Measurements from ENCODE around the gene SERPINB5. TPM values are rescaled to one million over a fixed set of nuclear protein-coding genes. Genes with fewer than 3 reads are reported as not detected.

Gene SERPINB5
- total and polyA plus RNA-seq, 2 donors (not counting 1 experiment from before 2014, with no cell fraction given), result not detected

DNA sequence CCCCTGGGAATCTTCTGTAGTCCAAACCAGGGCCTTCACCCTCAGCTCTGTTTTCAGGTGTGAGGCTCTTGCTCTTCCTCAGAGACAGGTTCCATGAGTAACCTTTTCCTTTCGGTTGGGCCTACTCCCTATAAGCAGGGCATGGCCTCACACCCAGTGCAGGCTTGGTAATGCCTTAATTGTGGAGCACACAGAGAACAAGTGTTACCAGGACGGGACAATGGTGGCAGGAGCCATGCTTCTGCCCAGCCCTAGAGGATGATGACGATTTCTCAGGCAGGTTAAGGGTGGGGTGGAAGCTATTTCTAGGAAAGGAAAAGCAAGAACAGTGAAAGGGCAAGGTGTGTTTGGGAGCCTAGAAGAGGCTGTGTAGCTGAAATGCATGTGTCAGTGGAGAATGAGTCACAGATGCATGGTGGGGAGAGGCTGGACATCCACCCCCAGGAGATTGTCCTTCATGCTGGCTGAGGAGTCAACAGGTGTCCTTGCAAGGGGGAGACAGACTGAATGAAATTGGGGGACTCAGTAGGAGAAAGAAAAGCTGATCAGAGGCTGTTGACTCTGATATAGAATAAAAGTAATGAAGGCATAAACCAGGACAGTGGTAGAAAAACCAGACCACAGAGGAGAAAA lies 43.4 kb downstream of the SERPINB5 start:
- CTCF ChIA-PET, result interaction anchor here (3.2 to 6.4 kb wide), 3 partner anchors 12 to 475 kb away, joined by 32 to 64 read pairs (median 47); no protein-coding TSS in a partner anchor
- H3K27me3 Mint-ChIP-seq, result peaks cover 26% of the 10 kb centered on the region
- H3K4me2 ChIP-seq (replicated peaks; ENCODE audit: low read depth, low read length, poor library complexity, severe bottlenecking), result no peak overlapping the region
- no peak overlapping the region for H3K27ac ChIP-seq (ENCODE audit: low read length in 2 of 2)
- POLR2A ChIA-PET, result no interaction called here
- H3K9ac ChIP-seq (ENCODE audit: low read length), result no peak overlapping the region
- H3K27ac Mint-ChIP-seq, result no peak overlapping the region
- no peak overlapping the region for H2AFZ ChIP-seq (ENCODE audit: insufficient read depth, low read depth, low read length, poor library complexity, severe bottlenecking)
- peaks cover 0 to 4% of the 10 kb centered on the region in 2 donors for H3K4me1 ChIP-seq (ENCODE audit: control insufficient read depth in 2 of 2, insufficient read depth in 2 of 2, low read length in 2 of 2)
- no peaks in the 10 kb centered on the region for H4K20me1 ChIP-seq (ENCODE audit: control insufficient read depth, insufficient read depth, low read length, poor library complexity, severe bottlenecking)
- no peak overlapping the region for H3K4me3 ChIP-seq (ENCODE audit: control extremely low read depth in 1 of 5, extremely low read depth in 1 of 5, insufficient read depth in 1 of 5, low read depth in 2 of 5, low read length in 4 of 5)
- no peaks in the 10 kb centered on the region for H3K79me2 ChIP-seq (ENCODE audit: control insufficient read depth, insufficient read depth, low read length)
- WGBS (ENCODE audit: insufficient coverage), result 84% methylated on average over 3 of the region's 3 CpGs
- H3K4me3 Mint-ChIP-seq, result no peak overlapping the region
- H3K4me1 Mint-ChIP-seq, result no peaks in the 10 kb centered on the region
- H3K36me3 ChIP-seq (replicated peaks in 1 of 2; ENCODE audit: control extremely low read depth in 1 of 2, control insufficient read depth in 1 of 2, extremely low read depth in 1 of 2, insufficient read depth in 2 of 2, low read length in 1 of 2), result no peaks in the 10 kb centered on the region
- H3K9me3 ChIP-seq (ENCODE audit: control extremely low read depth in 1 of 3, control insufficient read depth in 2 of 3, insufficient read depth in 1 of 3, low read length in 2 of 3), result no peaks in the 10 kb centered on the region
- ATAC-seq (ENCODE audit: low read depth), result no peak
- H3K27me3 ChIP-seq (replicated peaks in 1 of 4; ENCODE audit: control extremely low read depth in 1 of 4, control insufficient read depth in 3 of 4, insufficient read depth in 4 of 4, low read length in 3 of 4), result no peaks in the 10 kb centered on the region
- intact Hi-C loops (cut with micrococcal nuclease), result no loop called here
- TF ChIP-seq, protein P1, sequence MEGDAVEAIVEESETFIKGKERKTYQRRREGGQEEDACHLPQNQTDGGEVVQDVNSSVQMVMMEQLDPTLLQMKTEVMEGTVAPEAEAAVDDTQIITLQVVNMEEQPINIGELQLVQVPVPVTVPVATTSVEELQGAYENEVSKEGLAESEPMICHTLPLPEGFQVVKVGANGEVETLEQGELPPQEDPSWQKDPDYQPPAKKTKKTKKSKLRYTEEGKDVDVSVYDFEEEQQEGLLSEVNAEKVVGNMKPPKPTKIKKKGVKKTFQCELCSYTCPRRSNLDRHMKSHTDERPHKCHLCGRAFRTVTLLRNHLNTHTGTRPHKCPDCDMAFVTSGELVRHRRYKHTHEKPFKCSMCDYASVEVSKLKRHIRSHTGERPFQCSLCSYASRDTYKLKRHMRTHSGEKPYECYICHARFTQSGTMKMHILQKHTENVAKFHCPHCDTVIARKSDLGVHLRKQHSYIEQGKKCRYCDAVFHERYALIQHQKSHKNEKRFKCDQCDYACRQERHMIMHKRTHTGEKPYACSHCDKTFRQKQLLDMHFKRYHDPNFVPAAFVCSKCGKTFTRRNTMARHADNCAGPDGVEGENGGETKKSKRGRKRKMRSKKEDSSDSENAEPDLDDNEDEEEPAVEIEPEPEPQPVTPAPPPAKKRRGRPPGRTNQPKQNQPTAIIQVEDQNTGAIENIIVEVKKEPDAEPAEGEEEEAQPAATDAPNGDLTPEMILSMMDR (IDR thresholded peaks at IDR 0.05), result no peak
- TF ChIP-seq EZH2 (IDR thresholded peaks at IDR 0.05; ENCODE audit: borderline replicate concordance, insufficient read depth, low read depth, low read length, poor library complexity, severe bottlenecking), result no peak
- no peaks in the 10 kb centered on the region for H3K9me3 Mint-ChIP-seq (ENCODE audit: insufficient read depth)
- no peak for DNase-seq

DNA sequence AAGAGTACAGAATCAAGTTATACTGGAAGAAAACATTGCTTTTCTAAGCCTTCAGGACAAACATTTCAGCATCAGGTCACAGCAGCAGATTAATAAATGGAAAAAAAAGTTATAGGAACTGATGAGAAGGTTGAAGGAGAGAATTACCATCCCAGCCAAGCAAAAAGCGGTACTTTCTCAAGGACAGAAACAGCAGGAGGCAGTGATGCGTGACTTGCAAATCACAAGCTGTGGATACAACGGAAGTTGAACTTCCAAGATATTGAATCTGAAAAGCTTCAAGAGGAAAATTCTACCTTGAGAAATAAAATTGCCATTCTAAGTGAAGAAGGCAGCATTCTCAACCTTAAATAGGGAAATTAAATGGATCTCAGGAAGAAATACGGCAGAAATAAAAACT lies 46.9 kb downstream of the SERPINB5 start:
- CTCF ChIA-PET, result no interaction called here
- H3K4me1 Mint-ChIP-seq, result no peaks in the 10 kb centered on the region
- Histone ChIP-seq H3K4me2 (replicated peaks; ENCODE audit: low read depth, low read length, poor library complexity, severe bottlenecking) (no peak overlapping the region), H3K27ac (ENCODE audit: low read length in 2 of 2) (no peak overlapping the region), H3K79me2 (ENCODE audit: control insufficient read depth, insufficient read depth, low read length) (no peaks in the 10 kb centered on the region), H3K4me1 (ENCODE audit: control insufficient read depth in 2 of 2, insufficient read depth in 2 of 2, low read length in 2 of 2) (no peaks in the 10 kb centered on the region), H4K20me1 (ENCODE audit: control insufficient read depth, insufficient read depth, low read length, poor library complexity, severe bottlenecking) (no peaks in the 10 kb centered on the region), H2AFZ (ENCODE audit: insufficient read depth, low read depth, low read length, poor library complexity, severe bottlenecking) (no peak overlapping the region), H3K27me3 (replicated peaks in 1 of 4; ENCODE audit: control extremely low read depth in 1 of 4, control insufficient read depth in 3 of 4, insufficient read depth in 4 of 4, low read length in 3 of 4) (no peaks in the 10 kb centered on the region), H3K36me3 (replicated peaks in 1 of 2; ENCODE audit: control extremely low read depth in 1 of 2, control insufficient read depth in 1 of 2, extremely low read depth in 1 of 2, insufficient read depth in 2 of 2, low read length in 1 of 2) (no peaks in the 10 kb centered on the region), H3K9me3 (ENCODE audit: control extremely low read depth in 1 of 3, control insufficient read depth in 2 of 3, insufficient read depth in 1 of 3, low read length in 2 of 3) (peaks cover 0 to 2% (median 0%) of the 10 kb centered on the region in 3 donors), H3K4me3 (ENCODE audit: control extremely low read depth in 1 of 5, extremely low read depth in 1 of 5, insufficient read depth in 1 of 5, low read depth in 2 of 5, low read length in 4 of 5) (no peak overlapping the region), H3K9ac (ENCODE audit: low read length) (no peak overlapping the region)
- DNase-seq (no peak), ATAC-seq (ENCODE audit: low read depth) (no peak)
- POLR2A ChIA-PET, result no interaction called here
- WGBS (ENCODE audit: insufficient coverage), result no CpG with 5 or more reads among the region's 4 CpGs
- TF ChIP-seq EZH2 (IDR thresholded peaks at IDR 0.05; ENCODE audit: borderline replicate concordance, insufficient read depth, low read depth, low read length, poor library complexity, severe bottlenecking), result no peak
- TF ChIP-seq, protein P1 (IDR thresholded peaks at IDR 0.05), result no peak
- H3K9me3 Mint-ChIP-seq (ENCODE audit: insufficient read depth), result no peaks in the 10 kb centered on the region
- H3K4me3 Mint-ChIP-seq, result no peak overlapping the region
- intact Hi-C loops (cut with micrococcal nuclease), result no loop called here
- H3K27ac Mint-ChIP-seq, result no peak overlapping the region
- H3K27me3 Mint-ChIP-seq, result peaks cover 26% of the 10 kb centered on the region

All from B cell (primary cell).